ENCODE measurements around the gene CHFR.
"Not testable (repeated sequence)": the region's sequence is repeated elsewhere in the genome, so short reads cannot be mapped to it uniquely, and the experiment has no call there.

CHFR gene

GRCh38 chr12:132839558-132840235, 47.7 kb downstream of the CHFR start:
- no peak for DNase-seq

GRCh38 chr12:132838410-132839080, 48.9 kb downstream of the CHFR start:
- no peak for DNase-seq

- no peak for DNase-seq
These were observed 49.6 kb downstream of the CHFR start for GRCh38 chr12:132837693-132838409.

GRCh38 chr12:132836795-132837331, 50.5 kb downstream of the CHFR start:
- no peak for DNase-seq

GRCh38 chr12:132836230-132836629, 51.2 kb downstream of the CHFR start:
- not testable (repeated sequence) for DNase-seq

- DNase-seq, result no peak
These were observed 52.1 kb downstream of the CHFR start for GRCh38 chr12:132835076-132836025.

GRCh38 chr12:132834181-132834711, 53.2 kb downstream of the CHFR start:
- DNase-seq, result no peak

- DNase-seq, result no peak
These were observed 54.1 kb downstream of the CHFR start for GRCh38 chr12:132833341-132833740.

- DNase-seq, result no peak
These were observed 55.6 kb downstream of the CHFR start for GRCh38 chr12:132831771-132832170.

GRCh38 chr12:132828706-132829534, 58.5 kb downstream of the CHFR start, which contains the start of gene GOLGA3:
GOLGA3 (minus strand) TSS chr12:132828869; CDS start chr12:132822128, 6,741 bp downstream.
- DNase-seq, result peak; percentile 88

GRCh38 chr12:132827763-132828703, 59.4 kb downstream of the CHFR start:
- no peak for DNase-seq

- no peak for DNase-seq
These were observed 61.5 kb downstream of the CHFR start for GRCh38 chr12:132825861-132826260.

GRCh38 chr12:132825089-132825488, 62.3 kb downstream of the CHFR start:
- DNase-seq, result no peak

- no peak for DNase-seq
These were observed 63.4 kb downstream of the CHFR start for GRCh38 chr12:132824053-132824452.

- no peak for DNase-seq
These were observed 68.8 kb downstream of the CHFR start for GRCh38 chr12:132818562-132818961.

- no peak for DNase-seq
These were observed 73.2 kb downstream of the CHFR start for GRCh38 chr12:132814232-132814631.

- no peak for DNase-seq
These were observed 74.0 kb downstream of the CHFR start for GRCh38 chr12:132813443-132813842.

GRCh38 chr12:132812631-132813305, 74.6 kb downstream of the CHFR start:
- DNase-seq, result no peak

GRCh38 chr12:132809391-132809790, 78.0 kb downstream of the CHFR start:
- not testable (repeated sequence) for DNase-seq
